IPS DF 6.9 (cell line): ENCODE data around the gene SH3GLB2.

Experiments used
- DNase-seq: peaks from one replicate; pipeline ENCODE4 v3.0.0-alpha.2; 2013; ENCODE audit warnings: low read depth, low spot score
- H3K27ac ChIP-seq: one replicate; pipeline ENCODE4 v1.5.1; 2013; ENCODE audit warnings: low read length, control low read depth
- H3K27me3 ChIP-seq: 2 replicates; pipeline ENCODE4 v1.6.1; 2013; ENCODE audit warnings: mild to moderate bottlenecking, low read length; ENCODE audit not compliant: control insufficient read depth, insufficient read depth
- H3K36me3 ChIP-seq: 2 replicates; pipeline ENCODE4 v1.6.1; 2013; ENCODE audit warnings: low read length; ENCODE audit not compliant: control insufficient read depth, insufficient read depth
- H3K4me1 ChIP-seq: 2 replicates; pipeline ENCODE4 v1.6.1; 2013; ENCODE audit warnings: low read length; ENCODE audit not compliant: control insufficient read depth, insufficient read depth
- H3K4me3 ChIP-seq: 2 replicates; pipeline ENCODE4 v1.5.1; 2013; ENCODE audit warnings: mild to moderate bottlenecking, low read length
- H3K9me3 ChIP-seq: 2 replicates; pipeline ENCODE4 v1.6.1; 2013; ENCODE audit warnings: low read length, inconsistent platforms; ENCODE audit not compliant: control insufficient read depth, insufficient read depth
- WGBS: extraction: QIAGEN DNeasy Blood & Tissue Kit; methylation state at CpG from one replicate; pipeline ENCODE4 v1.1.7; 2013; ENCODE audit warnings: mixed read lengths, missing lambda C conversion rate; ENCODE audit not compliant: insufficient read length, insufficient coverage; 5-methylcytosine and 5-hydroxymethylcytosine counted together

The SH3GLB2 gene

DNA sequence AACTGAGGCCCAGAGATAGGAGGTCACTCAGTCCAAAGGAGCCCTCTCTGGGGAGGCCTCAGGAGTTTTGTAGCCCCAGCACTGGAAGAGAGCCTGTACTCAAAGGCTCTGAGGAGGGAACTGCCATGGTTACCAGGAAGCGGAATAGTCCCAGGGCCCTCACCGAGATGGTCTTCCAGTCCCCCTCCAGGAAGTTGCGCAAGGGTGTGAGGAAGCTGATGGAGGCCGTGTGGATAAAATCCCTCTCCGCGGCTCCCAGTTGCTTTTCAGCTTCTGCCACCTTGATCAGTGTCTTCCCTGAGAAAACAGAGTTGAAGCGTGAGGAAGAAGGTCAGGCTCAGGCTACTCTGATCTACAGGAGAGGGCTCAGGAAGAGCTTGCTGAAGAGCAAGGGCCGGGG, 13.5 kb downstream of the SH3GLB2 start:
- Histone ChIP-seq H3K36me3 (peaks cover 21% of the 10 kb centered on the region), H3K4me3 (no peak overlapping the region), H3K9me3 (no peaks in the 10 kb centered on the region), H3K27me3 (no peaks in the 10 kb centered on the region), H3K27ac (no peak overlapping the region), H3K4me1 (no peaks in the 10 kb centered on the region)
- no CpG with 5 or more reads among the region's 8 CpGs for WGBS
- no peak for DNase-seq

DNA sequence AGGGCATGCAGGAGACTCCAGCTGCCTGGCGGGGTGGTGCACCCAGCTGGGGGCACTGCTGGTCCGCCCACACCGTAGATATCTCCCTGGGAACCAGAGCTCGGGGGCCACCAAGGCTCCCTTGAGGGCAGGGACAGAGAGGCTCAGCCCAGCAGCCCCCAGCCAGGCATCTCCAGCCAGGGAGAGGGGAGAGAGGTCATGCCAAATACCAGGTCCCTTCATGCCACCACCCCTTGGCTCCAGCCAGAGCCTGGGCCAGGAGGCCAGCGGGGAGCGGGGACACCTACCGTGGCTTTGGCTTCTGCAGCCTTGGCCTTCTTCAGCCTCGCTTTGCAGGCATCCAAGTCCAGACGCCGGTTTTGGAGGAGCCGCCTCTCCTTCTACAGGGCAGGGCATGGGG, 14.0 kb downstream of the SH3GLB2 start:
- Histone ChIP-seq H3K4me1 (no peaks in the 10 kb centered on the region), H3K27ac (no peak overlapping the region), H3K36me3 (peaks cover 21% of the 10 kb centered on the region), H3K9me3 (no peaks in the 10 kb centered on the region), H3K4me3 (no peak overlapping the region), H3K27me3 (no peaks in the 10 kb centered on the region)
- WGBS = no CpG with 5 or more reads among the region's 11 CpGs
- DNase-seq = no peak

DNA sequence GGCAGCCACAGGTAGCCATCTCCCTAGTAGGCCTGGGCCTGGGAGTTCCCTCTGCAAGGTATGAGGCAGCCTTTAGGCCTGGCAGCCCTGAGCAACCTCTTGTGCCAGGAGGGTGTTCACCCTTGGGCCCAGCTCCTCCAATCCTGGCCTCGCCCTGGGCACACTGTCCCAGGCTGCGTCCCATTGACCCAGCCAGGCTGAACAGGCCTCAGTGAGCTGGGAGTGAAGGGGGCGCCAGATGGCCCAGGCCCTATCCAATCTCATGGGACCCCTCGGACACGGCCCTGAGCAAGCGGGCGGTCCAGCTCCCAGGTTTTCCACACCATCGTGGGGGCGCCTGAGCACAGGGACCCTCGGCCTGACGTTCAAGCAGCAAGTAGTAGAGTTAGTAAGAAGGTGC, 14.5 kb downstream of the SH3GLB2 start:
- no peak overlapping the region for H3K27ac ChIP-seq

GRCh38 chr9:129012893-129013448, 15.2 kb downstream of the SH3GLB2 start:
- Histone ChIP-seq H3K27ac (no peak overlapping the region), H3K9me3 (no peaks in the 10 kb centered on the region), H3K36me3 (peaks cover 21% of the 10 kb centered on the region), H3K27me3 (no peaks in the 10 kb centered on the region), H3K4me3 (no peak overlapping the region), H3K4me1 (no peaks in the 10 kb centered on the region)
- no peak for DNase-seq
- no CpG with 5 or more reads among the region's 16 CpGs for WGBS

More for the DNA sequence above, 14.5 kb downstream of the SH3GLB2 start:
- no CpG with 5 or more reads among the region's 11 CpGs for WGBS
- Histone ChIP-seq H3K36me3 (peaks cover 21% of the 10 kb centered on the region), H3K4me1 (no peaks in the 10 kb centered on the region), H3K4me3 (no peak overlapping the region), H3K27me3 (no peaks in the 10 kb centered on the region), H3K9me3 (no peaks in the 10 kb centered on the region)
- no peak for DNase-seq

DNA sequence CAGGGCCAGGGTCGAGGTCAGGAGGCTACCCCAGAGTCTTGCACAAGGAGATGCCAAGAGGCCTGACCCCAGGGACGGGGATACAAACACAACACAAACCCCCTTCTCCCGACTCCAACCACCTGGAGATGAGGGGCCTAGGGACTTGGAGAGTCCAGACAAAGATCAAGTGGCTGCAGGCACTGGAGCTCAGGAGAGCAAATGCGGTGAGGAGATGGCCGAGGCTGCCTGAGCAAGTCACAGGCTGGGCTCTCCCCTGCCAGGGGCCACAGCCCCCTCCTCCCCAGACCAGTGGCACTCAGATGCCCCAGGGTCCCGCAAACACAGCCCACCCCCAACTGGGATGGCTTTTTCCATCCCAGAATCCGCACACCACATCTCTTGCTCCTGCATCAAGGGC, 15.8 kb downstream of the SH3GLB2 start:
- Histone ChIP-seq H3K27ac (no peak overlapping the region), H3K9me3 (no peaks in the 10 kb centered on the region), H3K4me3 (no peak overlapping the region), H3K36me3 (peaks cover 21% of the 10 kb centered on the region), H3K27me3 (no peaks in the 10 kb centered on the region), H3K4me1 (no peaks in the 10 kb centered on the region)
- no CpG with 5 or more reads among the region's 7 CpGs for WGBS
- DNase-seq = no peak

- H3K27ac ChIP-seq = no peak overlapping the region
- H3K4me1 ChIP-seq = no peaks in the 10 kb centered on the region
- DNase-seq = no peak
- H3K9me3 ChIP-seq = no peaks in the 10 kb centered on the region
- no CpG with 5 or more reads among the region's 11 CpGs for WGBS
- peaks cover 21% of the 10 kb centered on the region for H3K36me3 ChIP-seq
- H3K4me3 ChIP-seq = no peak overlapping the region
- no peaks in the 10 kb centered on the region for H3K27me3 ChIP-seq
These were observed 16.4 kb downstream of the SH3GLB2 start for GRCh38 chr9:129011761-129012181.

GRCh38 chr9:129011170-129011569, 17.0 kb downstream of the SH3GLB2 start:
- DNase-seq = no peak
- no peaks in the 10 kb centered on the region for H3K27me3 ChIP-seq
- no peak overlapping the region for H3K27ac ChIP-seq
- no peaks in the 10 kb centered on the region for H3K4me1 ChIP-seq
- H3K4me3 ChIP-seq = no peak overlapping the region
- WGBS = no CpG with 5 or more reads among the region's 19 CpGs
- peaks cover 21% of the 10 kb centered on the region for H3K36me3 ChIP-seq
- H3K9me3 ChIP-seq = no peaks in the 10 kb centered on the region

- Histone ChIP-seq H3K4me1 (no peaks in the 10 kb centered on the region), H3K9me3 (no peaks in the 10 kb centered on the region), H3K4me3 (no peak overlapping the region), H3K27ac (no peak overlapping the region), H3K36me3 (peaks cover 24% of the 10 kb centered on the region), H3K27me3 (no peaks in the 10 kb centered on the region)
- WGBS = no CpG with 5 or more reads among the region's 8 CpGs
- DNase-seq = no peak
These were observed 17.7 kb downstream of the SH3GLB2 start for GRCh38 chr9:129010267-129010975.

GRCh38 chr9:129009584-129010141, 18.5 kb downstream of the SH3GLB2 start:
- no peaks in the 10 kb centered on the region for H3K27me3 ChIP-seq
- no peaks in the 10 kb centered on the region for H3K9me3 ChIP-seq
- no peaks in the 10 kb centered on the region for H3K4me1 ChIP-seq
- no peak for DNase-seq
- peaks cover 30% of the 10 kb centered on the region for H3K36me3 ChIP-seq
- WGBS = no CpG with 5 or more reads among the region's 17 CpGs
- H3K27ac ChIP-seq = no peak overlapping the region
- H3K4me3 ChIP-seq = no peak overlapping the region

DNA sequence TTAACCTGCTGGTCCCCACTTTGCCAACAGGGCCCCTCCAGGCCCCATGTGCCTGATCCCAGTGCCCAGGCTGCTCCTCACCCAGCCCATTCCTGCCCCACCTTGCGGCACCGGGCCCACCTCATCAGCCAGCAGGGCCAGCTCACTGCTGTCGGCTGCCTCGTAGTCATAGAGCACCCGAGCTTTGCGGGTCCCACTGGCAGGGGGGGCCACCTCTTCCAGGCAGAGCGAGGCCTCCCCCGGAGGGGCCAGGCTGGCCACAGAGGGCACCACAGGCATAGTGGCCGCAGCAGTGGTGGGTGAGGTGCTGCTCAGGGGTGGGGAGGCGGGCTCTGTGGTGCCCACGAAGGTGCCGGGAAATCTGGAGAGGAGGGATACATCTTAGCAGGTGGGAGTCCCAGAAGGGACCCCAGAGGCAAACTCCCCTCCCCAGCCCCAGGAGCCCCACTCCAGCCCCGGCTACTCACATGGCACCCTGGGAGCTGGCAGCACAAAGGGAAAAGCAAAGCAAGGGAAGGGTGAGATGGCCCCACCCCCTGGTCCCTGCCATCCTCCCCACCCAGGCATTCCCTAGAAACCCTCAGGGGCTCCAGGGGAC, 19.0 kb downstream of the SH3GLB2 start:
- WGBS = no CpG with 5 or more reads among the region's 13 CpGs
- H3K27ac ChIP-seq = no peak overlapping the region
- H3K4me3 ChIP-seq = no peak overlapping the region
- peaks cover 24% of the 10 kb centered on the region for H3K36me3 ChIP-seq
- H3K27me3 ChIP-seq = no peaks in the 10 kb centered on the region
- DNase-seq = no peak
- H3K4me1 ChIP-seq = no peaks in the 10 kb centered on the region
- H3K9me3 ChIP-seq = no peaks in the 10 kb centered on the region
